ENCODE results near the gene ZNF174. TPM values are rescaled to one million over a fixed set of nuclear protein-coding genes. Genes with fewer than 3 reads are reported as not detected.
A peak's percentile ranks its signal among the peaks of the same experiment; 100 is the strongest.

ZNF174 gene
- total RNA-seq, 1 donor from 2014 or later = 14.9 TPM

GRCh38 chr16:3458278-3458851, 57.4 kb downstream of the ZNF174 start:
- H3K9me3 Mint-ChIP-seq = no peaks in the 10 kb centered on the region
- DNase-seq (ENCODE audit: extremely low spot score, unreplicated experiment) = no peak
- peaks cover 4% of the 10 kb centered on the region for H3K36me3 Mint-ChIP-seq
- peak overlapping the region; percentile 64 for H3K27ac Mint-ChIP-seq
- TF ChIP-seq CTCF (conservative IDR thresholded peaks at IDR 0.05) = no peak
- peak overlapping the region; percentile 81 for H3K4me3 Mint-ChIP-seq
- no peaks in the 10 kb centered on the region for H3K27me3 Mint-ChIP-seq
- peaks cover 38% of the 10 kb centered on the region for H3K4me1 Mint-ChIP-seq (ENCODE audit: unreplicated experiment)

- DNase-seq (ENCODE audit: extremely low spot score, unreplicated experiment) = no peak
- H3K36me3 Mint-ChIP-seq = peaks cover 4% of the 10 kb centered on the region
- peak overlapping the region; percentile 81 for H3K4me3 Mint-ChIP-seq
- no peaks in the 10 kb centered on the region for H3K9me3 Mint-ChIP-seq
- peak overlapping the region; percentile 64 for H3K27ac Mint-ChIP-seq
- H3K4me1 Mint-ChIP-seq (ENCODE audit: unreplicated experiment) = peaks cover 38% of the 10 kb centered on the region
- TF ChIP-seq CTCF (conservative IDR thresholded peaks at IDR 0.05) = no peak
- no peaks in the 10 kb centered on the region for H3K27me3 Mint-ChIP-seq
These were observed 57.9 kb downstream of the ZNF174 start for GRCh38 chr16:3458852-3459361.

Other genes with a start within 250 kb of the ZNF174 start
- 0.34 TPM in 1 of 2 replicates, not detected in the other for gene OR1F1, start 213.0 kb upstream of the ZNF174 start, total RNA-seq (ENCODE audit: low replicate concordance)
- gene ZNF200, start 166.1 kb upstream of the ZNF174 start, total RNA-seq (ENCODE audit: low replicate concordance) = 10.5 and 12.4 TPM in 2 replicates
- gene MEFV, start 144.6 kb upstream of the ZNF174 start, total RNA-seq (ENCODE audit: low replicate concordance) = 0.19 TPM in 1 of 2 replicates, not detected in the other
- gene ZNF263, start 117.7 kb upstream of the ZNF174 start, total RNA-seq (ENCODE audit: low replicate concordance) = 27.7 and 38.6 TPM in 2 replicates
- 5.4 and 9.4 TPM in 2 replicates for gene TIGD7, start 95.8 kb upstream of the ZNF174 start, total RNA-seq (ENCODE audit: low replicate concordance)
- 41.2 and 50.8 TPM in 2 replicates for gene ZNF75A, start 95.7 kb upstream of the ZNF174 start, total RNA-seq (ENCODE audit: low replicate concordance)
- 0.22 TPM in 1 of 2 replicates, not detected in the other for gene OR2C1, start 45.3 kb upstream of the ZNF174 start, total RNA-seq (ENCODE audit: low replicate concordance)
- gene ZSCAN32, start 211 bp upstream of the ZNF174 start, total RNA-seq (ENCODE audit: low replicate concordance) = 12.4 and 15.0 TPM in 2 replicates
- gene ZNF597, start 42.3 kb downstream of the ZNF174 start, total RNA-seq (ENCODE audit: low replicate concordance) = 1.4 and 2.2 TPM in 2 replicates
- 41.1 and 51.1 TPM in 2 replicates for gene NAA60, start 42.5 kb downstream of the ZNF174 start, total RNA-seq (ENCODE audit: low replicate concordance)
- not detected in 2 replicates for gene C16orf90, start 94.3 kb downstream of the ZNF174 start, total RNA-seq (ENCODE audit: low replicate concordance)
- 20.5 and 35.9 TPM in 2 replicates for gene CLUAP1, start 99.8 kb downstream of the ZNF174 start, total RNA-seq (ENCODE audit: low replicate concordance)
- gene NLRC3, start 176.2 kb downstream of the ZNF174 start, total RNA-seq (ENCODE audit: low replicate concordance) = 0.17 and 0.34 TPM in 2 replicates
- 7.3 and 13.3 TPM in 2 replicates for gene SLX4, start 210.4 kb downstream of the ZNF174 start, total RNA-seq (ENCODE audit: low replicate concordance)

Data from type B pancreatic cell (in vitro differentiated cells).